GM23248 (cell line): ENCODE measurements around the gene CDC42EP4.

ENCODE experiments used
- EZH2 ChIP-seq: fragments of 200-600 bp; sonication (generic); IDR thresholded peaks from 2 replicates; pipeline ENCODE4 v1.6.1; 2018; ENCODE audit warnings: antibody characterized with exemption, mild to moderate bottlenecking; ENCODE audit not compliant: insufficient read depth, poor library complexity, severe bottlenecking
- EZH2phosphoT487 ChIP-seq: fragments of 200-600 bp; sonication (generic); IDR thresholded peaks from 2 replicates; pipeline ENCODE4 v1.6.1; 2018; ENCODE audit warnings: antibody characterized with exemption, moderate library complexity, mild to moderate bottlenecking, low read depth; ENCODE audit not compliant: insufficient read depth

DNA sequence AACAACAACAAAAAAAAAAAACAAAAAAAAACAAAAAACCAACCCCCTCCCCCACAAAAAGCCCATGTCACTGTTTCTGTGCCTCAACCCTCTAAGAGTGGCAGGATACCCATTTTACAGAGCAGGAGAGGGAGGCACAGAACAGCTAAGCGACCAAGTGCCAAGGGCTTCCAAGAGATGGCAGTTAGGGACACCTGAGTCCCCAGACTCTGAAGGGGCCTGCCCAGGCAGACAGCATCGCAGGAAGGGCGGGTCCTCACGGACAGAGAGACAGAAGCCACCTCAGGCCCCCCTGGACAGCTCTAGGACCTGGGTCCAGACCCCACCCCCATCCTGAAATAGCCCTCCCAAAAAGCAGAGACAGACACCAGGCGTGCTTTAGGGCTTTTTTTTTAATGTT lies 28.6 kb downstream of the CDC42EP4 start:
- TF ChIP-seq EZH2phosphoT487 = no peak
- TF ChIP-seq EZH2 = no peak
